ENCODE data around the gene LUZP1.
"Not testable (repeated sequence)": the region's sequence is repeated elsewhere in the genome, so short reads cannot be mapped to it uniquely, and the experiment has no call there.

Gene LUZP1

GRCh38 chr1:23188936-23189452 lies 20.3 kb upstream of the LUZP1 start:
- DNase-seq (ENCODE audit: low read depth), result not testable (repeated sequence)

GRCh38 chr1:23188434-23188884 lies 19.8 kb upstream of the LUZP1 start:
- no peak for DNase-seq (ENCODE audit: low read depth)

GRCh38 chr1:23187637-23188036 lies 19.0 kb upstream of the LUZP1 start:
- no peak for DNase-seq (ENCODE audit: low read depth)

GRCh38 chr1:23185381-23185780 lies 16.7 kb upstream of the LUZP1 start:
- DNase-seq (ENCODE audit: low read depth), result no peak

- peak; percentile 13 for DNase-seq (ENCODE audit: low read depth)
Observed at GRCh38 chr1:23184212-23184934, 15.7 kb upstream of the LUZP1 start.

- DNase-seq (ENCODE audit: low read depth), result no peak
Observed at GRCh38 chr1:23179862-23180261, 11.2 kb upstream of the LUZP1 start.

GRCh38 chr1:23178950-23179349 lies 10.3 kb upstream of the LUZP1 start:
- no peak for DNase-seq (ENCODE audit: low read depth)

- DNase-seq (ENCODE audit: low read depth), result no peak
Observed at GRCh38 chr1:23178414-23178813, 9.8 kb upstream of the LUZP1 start.

GRCh38 chr1:23177438-23178380 lies 9.1 kb upstream of the LUZP1 start:
- DNase-seq (ENCODE audit: low read depth), result peak; percentile 7

- no peak for DNase-seq (ENCODE audit: low read depth)
Observed at GRCh38 chr1:23177031-23177430, 8.4 kb upstream of the LUZP1 start.

- DNase-seq (ENCODE audit: low read depth), result no peak
Observed at GRCh38 chr1:23174426-23175110, 5.9 kb upstream of the LUZP1 start.

GRCh38 chr1:23171181-23171755 lies 2.6 kb upstream of the LUZP1 start:
- no peak for DNase-seq (ENCODE audit: low read depth)

GRCh38 chr1:23169727-23170335 lies 1.2 kb upstream of the LUZP1 start:
- DNase-seq (ENCODE audit: low read depth), result no peak

GRCh38 chr1:23169195-23169575 lies 529 bp upstream of the LUZP1 start:
- no peak for DNase-seq (ENCODE audit: low read depth)

- no peak for DNase-seq (ENCODE audit: low read depth)
Observed at GRCh38 chr1:23168079-23168444, 594 bp downstream of the LUZP1 start.

- DNase-seq (ENCODE audit: low read depth), result no peak
Observed at GRCh38 chr1:23167353-23168078, 1.1 kb downstream of the LUZP1 start.

- no peak for DNase-seq (ENCODE audit: low read depth)
Observed at GRCh38 chr1:23166854-23167253, 1.8 kb downstream of the LUZP1 start.

- DNase-seq (ENCODE audit: low read depth), result no peak
Observed at GRCh38 chr1:23163395-23163794, 5.3 kb downstream of the LUZP1 start.

- no peak for DNase-seq (ENCODE audit: low read depth)
Observed at GRCh38 chr1:23159963-23160877, 8.4 kb downstream of the LUZP1 start.

GRCh38 chr1:23156940-23157339 lies 11.7 kb downstream of the LUZP1 start:
- no peak for DNase-seq (ENCODE audit: low read depth)
